ENCODE data around the gene PBX4.
A peak's percentile ranks its signal among the peaks of the same experiment; 100 is the strongest.

Gene PBX4

GRCh38 chr19:19594381-19594780, 24.1 kb downstream of the PBX4 start:
- DNase-seq (ENCODE audit: low read depth, low spot score) = no peak
- peaks cover 49% of the 10 kb centered on the region for H3K36me3 ChIP-seq (ENCODE audit: insufficient read depth, insufficient read length, low read length)
- H3K4me1 ChIP-seq (ENCODE audit: insufficient read depth, insufficient read length) = peaks cover 25% of the 10 kb centered on the region
- H3K9me3 ChIP-seq (ENCODE audit: insufficient read depth, low read length) = no peaks in the 10 kb centered on the region
- no peak overlapping the region for H3K9ac ChIP-seq (ENCODE audit: insufficient read length, low read depth)
- H3K4me3 ChIP-seq (ENCODE audit: insufficient read length, low read depth) = no peak overlapping the region
- TF ChIP-seq SUZ12 (IDR thresholded peaks at IDR 0.05; ENCODE audit: extremely low read depth, insufficient read depth, insufficient read length) (no peak), ZNF274 (IDR thresholded peaks at IDR 0.05; ENCODE audit: low read depth, low read length) (no peak), YY1 (IDR thresholded peaks at IDR 0.05; ENCODE audit: insufficient read depth, insufficient read length) (no peak)
- H3K27me3 ChIP-seq (ENCODE audit: insufficient read depth, insufficient read length) = no peaks in the 10 kb centered on the region

- Histone ChIP-seq H3K36me3 (ENCODE audit: insufficient read depth, insufficient read length, low read length) (peaks cover 51% of the 10 kb centered on the region), H3K4me1 (ENCODE audit: insufficient read depth, insufficient read length) (peaks cover 28% of the 10 kb centered on the region), H3K9ac (ENCODE audit: insufficient read length, low read depth) (no peak overlapping the region), H3K4me3 (ENCODE audit: insufficient read length, low read depth) (no peak overlapping the region), H3K9me3 (ENCODE audit: insufficient read depth, low read length) (no peaks in the 10 kb centered on the region), H3K27me3 (ENCODE audit: insufficient read depth, insufficient read length) (no peaks in the 10 kb centered on the region)
- no peak for DNase-seq (ENCODE audit: low read depth, low spot score)
- TF ChIP-seq YY1 (IDR thresholded peaks at IDR 0.05; ENCODE audit: insufficient read depth, insufficient read length) = no peak
- TF ChIP-seq SUZ12 (IDR thresholded peaks at IDR 0.05; ENCODE audit: extremely low read depth, insufficient read depth, insufficient read length) = no peak
- no peak for TF ChIP-seq ZNF274 (IDR thresholded peaks at IDR 0.05; ENCODE audit: low read depth, low read length)
Measured at GRCh38 chr19:19592690-19593089, 25.8 kb downstream of the PBX4 start.

- Histone ChIP-seq H3K9me3 (ENCODE audit: insufficient read depth, low read length) (no peaks in the 10 kb centered on the region), H3K27me3 (ENCODE audit: insufficient read depth, insufficient read length) (no peaks in the 10 kb centered on the region)
Measured at GRCh38 chr19:19591133-19591825, 27.2 kb downstream of the PBX4 start.

DNA sequence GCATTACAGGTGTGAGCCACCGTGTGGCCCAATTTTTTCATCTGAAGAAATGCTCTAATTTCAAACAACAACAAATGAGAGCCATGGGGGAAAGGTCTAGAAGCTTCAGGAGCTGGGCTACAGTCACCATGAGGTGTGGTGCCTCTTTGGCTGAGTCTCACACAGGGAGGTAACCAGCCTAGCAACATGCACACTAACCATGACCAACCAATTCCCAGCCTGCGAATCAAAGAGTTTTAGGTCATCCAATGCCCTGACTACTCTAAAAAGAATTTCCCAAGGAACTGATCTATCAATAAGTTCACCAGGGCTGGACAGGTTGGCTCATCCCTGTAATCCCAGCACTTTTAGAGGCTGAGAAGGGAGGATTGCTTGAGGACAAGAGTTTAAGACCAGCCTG, 29.9 kb downstream of the PBX4 start:
- H3K4me1 ChIP-seq (ENCODE audit: insufficient read depth, insufficient read length) = peaks cover 22% of the 10 kb centered on the region
- TF ChIP-seq ZNF274 (IDR thresholded peaks at IDR 0.05; ENCODE audit: low read depth, low read length) (no peak), YY1 (IDR thresholded peaks at IDR 0.05; ENCODE audit: insufficient read depth, insufficient read length) (no peak), SUZ12 (IDR thresholded peaks at IDR 0.05; ENCODE audit: extremely low read depth, insufficient read depth, insufficient read length) (no peak)
- H3K4me3 ChIP-seq (ENCODE audit: insufficient read length, low read depth) = no peak overlapping the region
- H3K36me3 ChIP-seq (ENCODE audit: insufficient read depth, insufficient read length, low read length) = peaks cover 42% of the 10 kb centered on the region
- DNase-seq (ENCODE audit: low read depth, low spot score) = no peak
- no peak overlapping the region for H3K9ac ChIP-seq (ENCODE audit: insufficient read length, low read depth)
- no peaks in the 10 kb centered on the region for H3K9me3 ChIP-seq (ENCODE audit: insufficient read depth, low read length)
- H3K27me3 ChIP-seq (ENCODE audit: insufficient read depth, insufficient read length) = no peaks in the 10 kb centered on the region

More at GRCh38 chr19:19591133-19591825, 27.2 kb downstream of the PBX4 start:
- Histone ChIP-seq H3K4me1 (ENCODE audit: insufficient read depth, insufficient read length) (peaks cover 28% of the 10 kb centered on the region), H3K36me3 (ENCODE audit: insufficient read depth, insufficient read length, low read length) (peaks cover 47% of the 10 kb centered on the region), H3K9ac (ENCODE audit: insufficient read length, low read depth) (peak overlapping the region; percentile 61), H3K4me3 (ENCODE audit: insufficient read length, low read depth) (no peak overlapping the region)
- no peak for TF ChIP-seq YY1 (IDR thresholded peaks at IDR 0.05; ENCODE audit: insufficient read depth, insufficient read length)
- no peak for TF ChIP-seq SUZ12 (IDR thresholded peaks at IDR 0.05; ENCODE audit: extremely low read depth, insufficient read depth, insufficient read length)
- no peak for TF ChIP-seq ZNF274 (IDR thresholded peaks at IDR 0.05; ENCODE audit: low read depth, low read length)
- DNase-seq (ENCODE audit: low read depth, low spot score) = peak; percentile 58

GRCh38 chr19:19587771-19588170, 30.7 kb downstream of the PBX4 start:
- TF ChIP-seq YY1 (IDR thresholded peaks at IDR 0.05; ENCODE audit: insufficient read depth, insufficient read length) (no peak), SUZ12 (IDR thresholded peaks at IDR 0.05; ENCODE audit: extremely low read depth, insufficient read depth, insufficient read length) (no peak), ZNF274 (IDR thresholded peaks at IDR 0.05; ENCODE audit: low read depth, low read length) (no peak)
- Histone ChIP-seq H3K9ac (ENCODE audit: insufficient read length, low read depth) (no peak overlapping the region), H3K36me3 (ENCODE audit: insufficient read depth, insufficient read length, low read length) (peaks cover 35% of the 10 kb centered on the region), H3K4me3 (ENCODE audit: insufficient read length, low read depth) (no peak overlapping the region), H3K9me3 (ENCODE audit: insufficient read depth, low read length) (no peaks in the 10 kb centered on the region), H3K4me1 (ENCODE audit: insufficient read depth, insufficient read length) (peaks cover 18% of the 10 kb centered on the region), H3K27me3 (ENCODE audit: insufficient read depth, insufficient read length) (no peaks in the 10 kb centered on the region)
- no peak for DNase-seq (ENCODE audit: low read depth, low spot score)

DNA sequence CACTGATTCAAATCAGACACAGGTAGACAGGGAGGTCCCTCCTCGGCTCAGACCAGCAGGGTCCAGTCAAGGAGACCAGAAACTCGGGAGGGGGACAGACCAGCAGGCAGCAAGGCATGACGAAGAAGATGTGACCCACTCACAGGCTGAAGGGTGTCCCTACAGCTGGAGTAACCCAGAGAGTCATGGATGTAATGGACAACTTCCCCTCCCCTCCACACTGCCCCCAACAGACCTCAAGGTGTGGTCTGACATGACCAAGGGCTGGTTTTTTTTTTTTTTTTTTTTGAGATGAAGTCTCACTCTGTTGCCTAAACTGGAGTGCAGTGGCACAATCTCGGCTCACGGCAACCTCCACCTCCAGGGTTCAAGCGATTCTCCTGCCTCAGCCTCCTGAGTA, 34.1 kb downstream of the PBX4 start:
- H3K9ac ChIP-seq (ENCODE audit: insufficient read length, low read depth) = no peak overlapping the region
- H3K4me1 ChIP-seq (ENCODE audit: insufficient read depth, insufficient read length) = peaks cover 8% of the 10 kb centered on the region
- peaks cover 36% of the 10 kb centered on the region for H3K36me3 ChIP-seq (ENCODE audit: insufficient read depth, insufficient read length, low read length)

GRCh38 chr19:19582471-19582870, 36.0 kb downstream of the PBX4 start:
- DNase-seq (ENCODE audit: low read depth, low spot score) = no peak
- Histone ChIP-seq H3K36me3 (ENCODE audit: insufficient read depth, insufficient read length, low read length) (peaks cover 21% of the 10 kb centered on the region), H3K27me3 (ENCODE audit: insufficient read depth, insufficient read length) (no peaks in the 10 kb centered on the region), H3K9ac (ENCODE audit: insufficient read length, low read depth) (peak overlapping the region; percentile 43), H3K4me1 (ENCODE audit: insufficient read depth, insufficient read length) (peaks cover 7% of the 10 kb centered on the region), H3K4me3 (ENCODE audit: insufficient read length, low read depth) (no peak overlapping the region), H3K9me3 (ENCODE audit: insufficient read depth, low read length) (no peaks in the 10 kb centered on the region)
- TF ChIP-seq SUZ12 (IDR thresholded peaks at IDR 0.05; ENCODE audit: extremely low read depth, insufficient read depth, insufficient read length) (no peak), YY1 (IDR thresholded peaks at IDR 0.05; ENCODE audit: insufficient read depth, insufficient read length) (no peak), ZNF274 (IDR thresholded peaks at IDR 0.05; ENCODE audit: low read depth, low read length) (no peak)

More for the DNA sequence above, 34.1 kb downstream of the PBX4 start:
- DNase-seq (ENCODE audit: low read depth, low spot score) = no peak
- Histone ChIP-seq H3K4me3 (ENCODE audit: insufficient read length, low read depth) (no peak overlapping the region), H3K27me3 (ENCODE audit: insufficient read depth, insufficient read length) (no peaks in the 10 kb centered on the region), H3K9me3 (ENCODE audit: insufficient read depth, low read length) (no peaks in the 10 kb centered on the region)
- TF ChIP-seq SUZ12 (IDR thresholded peaks at IDR 0.05; ENCODE audit: extremely low read depth, insufficient read depth, insufficient read length) (no peak), ZNF274 (IDR thresholded peaks at IDR 0.05; ENCODE audit: low read depth, low read length) (no peak), YY1 (IDR thresholded peaks at IDR 0.05; ENCODE audit: insufficient read depth, insufficient read length) (no peak)

Measured in NT2/D1 (cell line).